Colonic mucosa (tissue), 4 donors: ENCODE results near the gene ELF4. TPM values are rescaled to one million over a fixed set of nuclear protein-coding genes. Genes with fewer than 3 reads are reported as not detected.

Experiments used
- DNase-seq: peaks from one replicate; pipeline ENCODE4 v3.0.0-alpha.2; 2020
- H3K27ac ChIP-seq: fragments of 200-600 bp; one replicate; pipeline ENCODE4 v1.8.0; 2021
- H3K27me3 ChIP-seq: fragments of 200-600 bp; one replicate; pipeline ENCODE4 v1.8.0; 2021
- H3K36me3 ChIP-seq: fragments of 200-600 bp; one replicate; pipeline ENCODE4 v1.8.0; 2021
- H3K4me1 ChIP-seq: fragments of 200-600 bp; one replicate; pipeline ENCODE4 v1.8.0; 2021; ENCODE audit warnings: mild to moderate bottlenecking
- H3K4me3 ChIP-seq: fragments of 200-600 bp; one replicate; pipeline ENCODE4 v1.8.0; 2021
- H3K9ac ChIP-seq, 2 donors: one replicate each; pipeline ENCODE4 v1.7.0; 2013; ENCODE audit warnings: control low read depth in 2 of 2, low read depth in 2 of 2, low read length in 2 of 2
- H3K9me3 ChIP-seq: fragments of 200-600 bp; one replicate; pipeline ENCODE4 v1.8.0; 2021
- intact Hi-C: fragments of 100-400 bp; cut with DNase I; formaldehyde crosslinking; loops from one replicate; pipeline ENCODE4 v1.14.1; 2022
- total RNA-seq, 2 donors: library from RNA; stranded (reverse); fragmentation: NEBNext Ultra II Directional in 1 of 2; extraction: Animal tissue kit (Norgen Biotek cat#: 25700) in 1 of 2; gene quantifications; one replicate each; pipeline ENCODE4 v1.2.1, GENCODE V29; 2021
- TF ChIP-seq, protein P1 (sequence below): fragments of 200-600 bp; IDR thresholded peaks from one replicate; pipeline ENCODE4 v1.8.0; 2022; ENCODE audit warnings: antibody characterized with exemption, mild to moderate bottlenecking
- donor health status: healthy.
- donor health status: DM: no; HTN: no; CAD: no.
- donor health status: DM: no; HTN: no; CAD: no.

ELF4 gene
- total RNA-seq, 2 donors from 2014 or later = 30.6 to 42.4 TPM

DNA sequence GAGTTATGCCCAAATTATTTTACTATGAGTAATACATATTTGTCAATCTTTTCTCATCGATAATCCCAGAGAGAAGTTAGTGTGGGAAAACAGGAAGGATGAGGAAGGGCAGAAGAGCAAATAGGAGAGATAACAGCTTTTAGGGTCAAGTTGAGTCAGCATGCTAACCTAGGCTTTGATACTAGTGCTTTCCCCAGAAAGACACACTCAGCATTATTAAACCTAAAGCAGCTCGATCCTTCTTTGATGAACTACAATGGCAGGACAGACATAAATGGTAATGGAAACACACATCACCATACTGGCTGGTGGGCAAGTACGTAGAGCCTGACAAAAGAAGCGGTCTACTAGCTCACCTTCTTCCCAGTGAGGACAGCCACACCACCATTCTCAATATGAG lies 34.8 kb upstream of the ELF4 start:
- Histone ChIP-seq H3K27me3 (no peaks in the 10 kb centered on the region), H3K9ac (no peak overlapping the region), H3K27ac (no peak overlapping the region), H3K9me3 (no peaks in the 10 kb centered on the region), H3K36me3 (no peaks in the 10 kb centered on the region), H3K4me3 (no peak overlapping the region), H3K4me1 (no peaks in the 10 kb centered on the region)
- TF ChIP-seq, protein P1, sequence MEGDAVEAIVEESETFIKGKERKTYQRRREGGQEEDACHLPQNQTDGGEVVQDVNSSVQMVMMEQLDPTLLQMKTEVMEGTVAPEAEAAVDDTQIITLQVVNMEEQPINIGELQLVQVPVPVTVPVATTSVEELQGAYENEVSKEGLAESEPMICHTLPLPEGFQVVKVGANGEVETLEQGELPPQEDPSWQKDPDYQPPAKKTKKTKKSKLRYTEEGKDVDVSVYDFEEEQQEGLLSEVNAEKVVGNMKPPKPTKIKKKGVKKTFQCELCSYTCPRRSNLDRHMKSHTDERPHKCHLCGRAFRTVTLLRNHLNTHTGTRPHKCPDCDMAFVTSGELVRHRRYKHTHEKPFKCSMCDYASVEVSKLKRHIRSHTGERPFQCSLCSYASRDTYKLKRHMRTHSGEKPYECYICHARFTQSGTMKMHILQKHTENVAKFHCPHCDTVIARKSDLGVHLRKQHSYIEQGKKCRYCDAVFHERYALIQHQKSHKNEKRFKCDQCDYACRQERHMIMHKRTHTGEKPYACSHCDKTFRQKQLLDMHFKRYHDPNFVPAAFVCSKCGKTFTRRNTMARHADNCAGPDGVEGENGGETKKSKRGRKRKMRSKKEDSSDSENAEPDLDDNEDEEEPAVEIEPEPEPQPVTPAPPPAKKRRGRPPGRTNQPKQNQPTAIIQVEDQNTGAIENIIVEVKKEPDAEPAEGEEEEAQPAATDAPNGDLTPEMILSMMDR = no peak
- no peak for DNase-seq
- intact Hi-C loops = no loop called here

DNA sequence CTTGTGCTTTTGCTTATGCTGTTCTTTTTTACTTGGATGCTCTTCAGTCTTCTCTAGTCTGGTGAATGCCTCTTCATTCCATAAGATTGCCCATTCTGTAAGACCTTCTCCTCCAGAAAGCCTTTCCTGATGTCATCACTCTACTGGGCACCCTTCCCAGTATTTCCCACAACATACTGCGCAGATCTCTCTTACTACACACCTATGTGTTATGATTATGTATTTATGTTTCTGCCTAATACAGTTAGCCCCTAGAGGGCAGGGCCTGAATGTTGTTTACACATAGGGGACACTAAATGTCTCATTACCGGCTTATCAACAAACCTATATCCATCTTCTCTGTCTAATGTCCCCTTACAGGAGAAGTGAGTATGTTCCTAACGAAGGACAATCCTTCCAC lies 34.2 kb upstream of the ELF4 start:
- Histone ChIP-seq H3K4me1 (no peaks in the 10 kb centered on the region), H3K9me3 (no peaks in the 10 kb centered on the region), H3K36me3 (no peaks in the 10 kb centered on the region), H3K27me3 (no peaks in the 10 kb centered on the region), H3K9ac (no peak overlapping the region), H3K27ac (no peak overlapping the region), H3K4me3 (no peak overlapping the region)
- no peak for DNase-seq
- TF ChIP-seq, protein P1 = no peak
- intact Hi-C loops = no loop called here

DNA sequence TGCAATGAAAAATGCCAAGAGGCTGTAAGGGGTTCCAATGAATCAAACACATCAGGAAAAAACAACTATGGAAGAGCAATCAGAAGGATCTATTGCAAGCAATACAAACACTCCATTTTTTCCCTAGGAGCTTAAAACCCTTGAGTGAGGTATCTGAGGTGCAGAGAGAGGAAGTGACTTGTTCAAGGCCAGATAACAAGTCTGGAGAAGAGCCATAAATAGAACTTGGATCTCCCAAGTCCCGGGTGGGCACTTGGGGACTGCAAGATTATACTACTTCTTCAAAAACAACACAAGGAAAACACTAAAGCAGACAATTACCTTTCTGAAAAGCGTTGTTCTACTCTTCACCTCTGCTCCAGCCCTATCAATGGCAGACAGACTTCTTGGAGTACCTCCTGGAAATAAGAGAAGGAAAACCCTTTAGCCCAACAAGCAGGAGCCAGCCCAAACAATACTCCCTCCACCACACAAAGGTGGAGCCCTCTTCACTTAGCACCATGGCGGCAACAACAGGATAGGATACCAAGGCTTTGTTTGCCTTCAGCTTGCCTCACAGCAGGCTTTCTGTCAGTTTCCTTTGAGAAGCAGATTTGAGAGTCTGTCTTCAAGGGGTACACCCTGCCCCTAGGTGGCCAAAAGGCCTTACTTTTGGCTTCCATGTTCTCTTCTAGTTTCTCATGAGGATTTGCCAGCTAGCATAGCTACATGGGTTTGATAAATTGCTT lies 29.3 kb upstream of the ELF4 start:
- Histone ChIP-seq H3K9ac (no peak overlapping the region), H3K27ac (no peak overlapping the region), H3K36me3 (no peaks in the 10 kb centered on the region), H3K4me3 (no peak overlapping the region), H3K27me3 (no peaks in the 10 kb centered on the region), H3K9me3 (no peaks in the 10 kb centered on the region), H3K4me1 (no peaks in the 10 kb centered on the region)
- intact Hi-C loops = no loop called here
- no peak for DNase-seq
- TF ChIP-seq, protein P1 = no peak

DNA sequence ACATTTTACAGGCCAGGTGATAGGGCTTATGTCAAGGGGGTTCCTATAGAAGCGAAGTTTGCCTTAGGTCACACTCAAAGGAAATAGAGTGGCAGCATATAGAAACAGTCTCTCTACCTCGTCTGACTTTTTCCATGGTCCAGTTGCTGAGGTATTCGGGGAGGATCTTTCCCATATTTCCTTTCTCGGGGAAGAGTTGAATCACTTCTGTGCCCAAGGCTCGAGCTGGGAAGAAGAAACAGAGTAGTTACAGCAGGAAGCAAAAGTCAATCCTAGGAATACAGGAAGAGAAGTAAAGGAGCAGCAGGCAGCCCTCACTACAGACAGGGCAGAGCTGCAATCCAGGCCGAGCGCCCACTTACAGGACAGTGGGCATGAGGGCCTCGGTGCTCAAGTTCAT lies 26.7 kb upstream of the ELF4 start:
- Histone ChIP-seq H3K27ac (no peak overlapping the region), H3K4me1 (no peaks in the 10 kb centered on the region), H3K9me3 (no peaks in the 10 kb centered on the region), H3K4me3 (no peak overlapping the region), H3K9ac (no peak overlapping the region), H3K36me3 (no peaks in the 10 kb centered on the region), H3K27me3 (no peaks in the 10 kb centered on the region)
- DNase-seq = no peak
- intact Hi-C loops = no loop called here
- TF ChIP-seq, protein P1 = no peak

DNA sequence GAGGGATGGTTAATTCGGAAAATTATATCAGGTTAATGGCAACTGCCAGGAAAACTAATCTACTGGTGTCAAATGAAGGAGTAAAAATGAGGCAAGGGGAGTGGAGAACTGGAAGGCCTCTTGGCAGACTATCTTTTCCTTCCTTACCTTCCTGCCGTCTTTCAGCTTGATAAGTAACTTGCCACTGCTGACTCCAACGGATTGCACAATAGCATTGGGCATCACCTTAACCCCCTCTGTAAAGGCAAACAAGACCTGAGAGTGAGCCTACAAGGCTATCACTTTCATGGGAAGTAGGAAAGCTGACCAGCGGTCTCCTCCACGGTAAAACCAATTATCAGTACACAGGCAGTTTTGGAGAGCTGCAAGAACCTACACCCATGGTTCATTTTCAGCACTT lies 26.2 kb upstream of the ELF4 start:
- H3K9ac ChIP-seq = no peak overlapping the region
- H3K4me1 ChIP-seq = no peaks in the 10 kb centered on the region
- TF ChIP-seq, protein P1 = no peak
- no peaks in the 10 kb centered on the region for H3K9me3 ChIP-seq
- no peaks in the 10 kb centered on the region for H3K36me3 ChIP-seq
- DNase-seq = no peak
- H3K4me3 ChIP-seq = no peak overlapping the region
- no peak overlapping the region for H3K27ac ChIP-seq
- H3K27me3 ChIP-seq = no peaks in the 10 kb centered on the region
- intact Hi-C loops = no loop called here
